Upper lobe of left lung (tissue), 6 donors: ENCODE results near the gene R3HDM1. TPM values are rescaled to one million over a fixed set of nuclear protein-coding genes. Genes with fewer than 3 reads are reported as not detected.

ENCODE experiments used
- ATAC-seq, 2 donors: fragments of 200-7000 bp; cut with Tn5 transposase; one replicate each; pipeline ENCODE4 v1.9.1; 2022; ENCODE audit warnings: mild to moderate bottlenecking in 2 of 2, moderate library complexity in 2 of 2; ENCODE audit not compliant: low FRiP score in 2 of 2
- DNase-seq, 2 donors: peaks; one replicate each; pipeline ENCODE4 v3.0.0-alpha.2; 2019 to 2020
- H3K27ac ChIP-seq, 4 donors: fragments of 200-600 bp; sonication (generic); one replicate each; pipeline ENCODE4 v1.5.1; 2016 to 2019
- H3K27me3 ChIP-seq, 4 donors: fragments of 200-600 bp; sonication (generic); one replicate each; pipeline ENCODE4 v1.5.1; 2017 to 2019
- H3K36me3 ChIP-seq, 4 donors: fragments of 200-600 bp; sonication (generic); one replicate each; pipeline ENCODE4 v1.5.1; 2016 to 2019
- H3K4me1 ChIP-seq, 4 donors: fragments of 200-600 bp; sonication (generic); one replicate each; pipeline ENCODE4 v1.5.1; 2018 to 2019
- H3K4me3 ChIP-seq, 4 donors: fragments of 200-600 bp; sonication (generic); one replicate each; pipeline ENCODE4 v1.5.1; 2017 to 2019; ENCODE audit warnings: mild to moderate bottlenecking in 2 of 4, moderate library complexity in 1 of 4
- H3K9me3 ChIP-seq, 4 donors: fragments of 200-600 bp; sonication (generic); one replicate each; pipeline ENCODE4 v1.5.1; 2018 to 2019
- CTCF ChIP-seq, 6 experiments: fragments of 450-650 bp in 4 of 6; fragments of 200-600 bp in 2 of 6; sonication (generic) in 2 of 6; IDR thresholded peaks; one replicate each; pipeline ENCODE4 v1.5.1; 2016 to 2019; ENCODE audit warnings: antibody characterized with exemption in 6 of 6
- EP300 ChIP-seq, 4 donors: sonication (generic); formaldehyde crosslinking; IDR thresholded peaks; one replicate each; pipeline ENCODE4 v1.5.1; 2017; ENCODE audit warnings: antibody characterized with exemption in 4 of 4, control low read depth in 2 of 4
- POLR2A ChIP-seq, 4 donors: fragments of 450-650 bp; IDR thresholded peaks; one replicate each; pipeline ENCODE4 v1.5.1; 2016 to 2017; ENCODE audit warnings: antibody characterized with exemption in 4 of 4, mild to moderate bottlenecking in 2 of 4
- POLR2AphosphoS5 ChIP-seq, 2 donors: sonication (generic); formaldehyde crosslinking; IDR thresholded peaks; one replicate each; pipeline ENCODE4 v1.5.1; 2017; ENCODE audit warnings: antibody characterized with exemption in 2 of 2
- WGBS, 2 donors: methylation state at CpG; one replicate each; pipeline ENCODE4 v1.1.5; 2017 to 2018; 5-methylcytosine and 5-hydroxymethylcytosine counted together
- total RNA-seq, 6 donors: library from RNA; depleted of rRNA in 4 of 6; stranded (reverse); fragments of >200 nt in 4 of 6; gene quantifications; one replicate each; pipeline versions ENCODE4 v1.1.0 to v1.2.1, GENCODE V29; 2016 to 2021
- donor health status: DM: no; HTN: no; CAD: no; lungs with moderate emphysema.
- donor health status: DM: no; HTN: yes; CAD: no; lungs with severe emphysema.

R3HDM1 gene
- total RNA-seq, 6 donors from 2014 or later, result 9.0 to 43.0 (median 16.2) TPM

DNA sequence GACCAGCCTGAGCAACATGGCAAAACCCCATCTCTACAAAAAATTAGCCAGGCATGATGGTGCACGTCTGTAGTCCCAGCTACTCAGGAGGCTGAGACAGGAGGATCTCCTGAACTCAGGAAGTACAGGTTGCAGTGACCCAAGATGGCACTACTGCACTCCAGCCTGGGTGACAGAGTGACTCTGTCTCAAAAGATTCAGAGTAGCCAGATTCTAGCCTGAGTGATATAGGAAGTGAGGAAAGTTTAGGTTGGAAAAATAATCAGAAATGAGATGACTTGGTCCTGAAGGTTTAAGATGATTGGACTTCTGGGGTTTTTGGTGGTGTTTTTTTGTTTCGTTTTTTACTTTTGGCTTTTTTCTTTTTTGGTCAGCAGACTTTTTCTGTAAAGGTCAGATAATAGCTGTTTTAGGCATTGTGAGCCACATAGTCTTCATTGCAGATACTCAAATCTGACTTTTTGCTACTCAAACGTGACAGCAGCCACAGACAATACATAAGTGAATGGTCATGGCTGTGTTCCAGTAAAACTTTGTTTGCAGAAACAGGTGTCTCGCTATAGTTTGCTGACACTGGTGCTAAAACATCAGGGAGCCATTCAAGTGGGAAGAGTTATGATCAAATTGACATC, 106.3 kb downstream of the R3HDM1 start:
- ATAC-seq (no peak), DNase-seq (no peak)
- Histone ChIP-seq H3K4me3 (no peak overlapping the region), H3K36me3 (peaks cover 0 to 41% (median 13%) of the 10 kb centered on the region in 4 donors), H3K27ac (no peak overlapping the region), H3K27me3 (no peaks in the 10 kb centered on the region), H3K4me1 (no peaks in the 10 kb centered on the region), H3K9me3 (no peaks in the 10 kb centered on the region)
- 88 to 89% methylated on average over 4 of the region's 4 CpGs for WGBS, 2 donors
- no peak for TF ChIP-seq EP300 (IDR thresholded peaks at IDR 0.05)
- TF ChIP-seq CTCF (IDR thresholded peaks at IDR 0.05), result no peak
- no peak for TF ChIP-seq POLR2A (IDR thresholded peaks at IDR 0.05)
- TF ChIP-seq POLR2AphosphoS5 (IDR thresholded peaks at IDR 0.05), result no peak

- TF ChIP-seq POLR2AphosphoS5 (IDR thresholded peaks at IDR 0.05) (no peak), EP300 (IDR thresholded peaks at IDR 0.05) (no peak), POLR2A (IDR thresholded peaks at IDR 0.05) (no peak), CTCF (IDR thresholded peaks at IDR 0.05) (no peak)
- Histone ChIP-seq H3K27me3 (no peaks in the 10 kb centered on the region), H3K9me3 (no peaks in the 10 kb centered on the region), H3K27ac (no peak overlapping the region), H3K4me3 (no peak overlapping the region), H3K4me1 (no peaks in the 10 kb centered on the region), H3K36me3 (peaks cover 0 to 38% (median 13%) of the 10 kb centered on the region in 4 donors)
- WGBS, 2 donors, result 85 to 87% methylated on average over 3 of the region's 3 CpGs
- DNase-seq (no peak), ATAC-seq (no peak)
Observed at GRCh38 chr2:135638825-135639224, 107.5 kb downstream of the R3HDM1 start.

GRCh38 chr2:135641156-135642068, 110.1 kb downstream of the R3HDM1 start:
- H3K9me3 ChIP-seq, result no peaks in the 10 kb centered on the region
- H3K4me1 ChIP-seq, result no peaks in the 10 kb centered on the region
- TF ChIP-seq POLR2A (IDR thresholded peaks at IDR 0.05) (no peak), CTCF (IDR thresholded peaks at IDR 0.05) (no peak), POLR2AphosphoS5 (IDR thresholded peaks at IDR 0.05) (no peak), EP300 (IDR thresholded peaks at IDR 0.05) (no peak)
- H3K27ac ChIP-seq, result no peak overlapping the region
- DNase-seq (no peak), ATAC-seq (no peak)
- 92 to 94% methylated on average over 7 of the region's 7 CpGs for WGBS, 2 donors
- H3K27me3 ChIP-seq, result no peaks in the 10 kb centered on the region
- H3K4me3 ChIP-seq, result no peak overlapping the region
- peaks cover 6 to 41% (median 14%) of the 10 kb centered on the region in 4 donors for H3K36me3 ChIP-seq

GRCh38 chr2:135647836-135648579, 116.7 kb downstream of the R3HDM1 start:
- WGBS, 2 donors, result 69 to 82% methylated on average over 2 of the region's 2 CpGs
- Histone ChIP-seq H3K4me3 (no peak overlapping the region), H3K27ac (no peak overlapping the region), H3K27me3 (no peaks in the 10 kb centered on the region), H3K9me3 (no peaks in the 10 kb centered on the region), H3K36me3 (peaks cover 6 to 32% (median 14%) of the 10 kb centered on the region in 4 donors), H3K4me1 (no peaks in the 10 kb centered on the region)
- DNase-seq, result no peak
- ATAC-seq, result no peak
- TF ChIP-seq CTCF (IDR thresholded peaks at IDR 0.05) (no peak), EP300 (IDR thresholded peaks at IDR 0.05) (no peak), POLR2A (IDR thresholded peaks at IDR 0.05) (no peak), POLR2AphosphoS5 (IDR thresholded peaks at IDR 0.05) (no peak)
